ENCODE results near the gene TMEM175.

GRCh38 chr4:883377-884095, 48.7 kb upstream of the TMEM175 start:
- TF ChIP-seq CTCF (IDR thresholded peaks at IDR 0.05; ENCODE audit: low read depth, low read length, poor library complexity, severe bottlenecking) (no peak), EZH2phosphoT487 (IDR thresholded peaks at IDR 0.05; ENCODE audit: borderline replicate concordance, low read length) (no peak)
